AG04450 (cell line): ENCODE measurements around the gene SETD1A. TPM values are rescaled to one million over a fixed set of nuclear protein-coding genes. Genes with fewer than 3 reads are reported as not detected.

Source experiments
- CTCF ChIA-PET: fragments of 300-600, 350-600 bp; formaldehyde crosslinking; extraction: SDS; loops from one replicate; lab custom pipeline; 2022; ENCODE audit warnings: antibody characterized with exemption, inconsistent platforms; lab: Charles Lee
- POLR2A ChIA-PET: fragments of 350-600 bp; formaldehyde crosslinking; extraction: SDS; loops from one replicate; lab custom pipeline; 2021; ENCODE audit warnings: antibody characterized with exemption, inconsistent platforms; lab: Yijun Ruan, JAX
- DNase-seq: peaks from one replicate; pipeline ENCODE4 v3.0.0-alpha.2; 2011; ENCODE audit warnings: low read depth, low spot score
- H3K27ac ChIP-seq: one replicate; pipeline ENCODE4 v1.5.1; 2012; ENCODE audit warnings: low read depth, low read length, control low read depth
- H3K27me3 ChIP-seq: one replicate; pipeline ENCODE4 v1.6.0; 2012; ENCODE audit warnings: low read length; ENCODE audit not compliant: control insufficient read depth, insufficient read depth
- H3K4me3 ChIP-seq: 2 replicates; pipeline ENCODE4 v1.5.1; 2011; ENCODE audit warnings: mild to moderate bottlenecking, low read depth, low read length, control low read depth
- H3K9me3 ChIP-seq: 2 replicates; pipeline ENCODE4 v1.5.1; 2012; ENCODE audit warnings: low read length; ENCODE audit not compliant: control insufficient read depth, insufficient read depth
- polyA plus RNA-seq: library from polyadenylated mRNA; depleted of rRNA; stranded (reverse); fragments of >200 nt; gene quantifications from 2 replicates; pipeline ENCODE4 v1.2.3, GENCODE V29; 2011
- TF ChIP-seq, protein P1 (sequence below): IDR thresholded peaks from 2 replicates; pipeline ENCODE4 v1.5.1; 2011; ENCODE audit warnings: low read depth, low read length, control low read depth, inconsistent platforms

The SETD1A gene
- polyA plus RNA-seq, 1 experiment: 1.1 TPM

DNA sequence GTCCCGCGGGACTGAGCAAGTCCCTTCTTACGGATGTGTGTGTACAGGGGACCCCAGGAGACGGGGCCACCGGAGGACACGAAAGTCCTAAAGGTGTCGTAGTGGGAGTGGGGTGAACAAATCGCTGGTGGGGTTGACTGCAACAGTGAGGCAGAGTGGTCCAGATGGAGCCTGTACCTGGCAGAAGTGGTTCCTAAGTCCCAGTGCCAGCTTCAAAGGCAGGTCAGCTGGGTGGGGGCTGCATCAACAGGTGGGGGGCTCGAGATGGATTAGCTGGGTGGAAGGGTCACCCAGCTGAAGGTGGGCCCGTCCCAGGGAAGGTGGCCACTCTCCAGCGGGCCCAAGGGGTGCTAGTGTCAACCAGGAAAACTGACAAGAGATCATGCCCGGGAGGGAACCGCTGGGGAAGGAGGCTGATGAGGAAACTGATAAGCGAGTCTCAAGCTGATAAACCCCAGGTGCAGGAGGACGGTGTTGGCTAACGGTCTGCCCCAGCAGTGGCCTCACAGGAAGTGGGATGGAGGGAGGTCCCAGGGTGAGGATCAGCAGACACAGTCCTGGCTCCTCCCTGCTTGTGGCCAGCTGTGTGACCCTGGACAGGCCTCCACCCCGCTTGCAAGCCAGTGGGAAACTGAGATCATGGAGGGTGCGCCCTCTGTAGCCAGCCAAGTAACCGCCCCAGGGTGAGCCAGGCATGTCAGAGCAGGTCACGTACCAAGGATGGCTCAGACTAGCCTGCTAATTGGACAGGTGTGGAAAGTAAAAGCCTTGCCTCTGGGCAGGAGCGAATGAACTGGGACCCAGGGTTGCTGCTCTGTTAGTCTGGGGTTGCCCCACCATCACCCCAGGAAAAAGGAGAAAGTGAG, 7.7 kb upstream of the SETD1A start:
- TF ChIP-seq, protein P1, sequence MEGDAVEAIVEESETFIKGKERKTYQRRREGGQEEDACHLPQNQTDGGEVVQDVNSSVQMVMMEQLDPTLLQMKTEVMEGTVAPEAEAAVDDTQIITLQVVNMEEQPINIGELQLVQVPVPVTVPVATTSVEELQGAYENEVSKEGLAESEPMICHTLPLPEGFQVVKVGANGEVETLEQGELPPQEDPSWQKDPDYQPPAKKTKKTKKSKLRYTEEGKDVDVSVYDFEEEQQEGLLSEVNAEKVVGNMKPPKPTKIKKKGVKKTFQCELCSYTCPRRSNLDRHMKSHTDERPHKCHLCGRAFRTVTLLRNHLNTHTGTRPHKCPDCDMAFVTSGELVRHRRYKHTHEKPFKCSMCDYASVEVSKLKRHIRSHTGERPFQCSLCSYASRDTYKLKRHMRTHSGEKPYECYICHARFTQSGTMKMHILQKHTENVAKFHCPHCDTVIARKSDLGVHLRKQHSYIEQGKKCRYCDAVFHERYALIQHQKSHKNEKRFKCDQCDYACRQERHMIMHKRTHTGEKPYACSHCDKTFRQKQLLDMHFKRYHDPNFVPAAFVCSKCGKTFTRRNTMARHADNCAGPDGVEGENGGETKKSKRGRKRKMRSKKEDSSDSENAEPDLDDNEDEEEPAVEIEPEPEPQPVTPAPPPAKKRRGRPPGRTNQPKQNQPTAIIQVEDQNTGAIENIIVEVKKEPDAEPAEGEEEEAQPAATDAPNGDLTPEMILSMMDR: 0 out of 2 replicates have a peak, but pooled peaks have one; percentile 13
- DNase-seq: no peak
- POLR2A ChIA-PET: interaction anchor here (0.6 to 1.1 kb wide), 5 partner anchors 10 to 801 kb away, joined by 3 to 6 read pairs (median 4); partner anchors contain the start of gene FBXL19
- Histone ChIP-seq H3K9me3 (no peaks in the 10 kb centered on the region; the same call in 1 of the 2 replicates), H3K4me3 (peak overlapping the region; percentile 78), H3K27me3 (no peaks in the 10 kb centered on the region), H3K27ac (no peak overlapping the region)
- CTCF ChIA-PET: interaction anchor here (1.1 to 1.2 kb wide), 3 partner anchors 8 to 68 kb away, joined by 3 to 5 read pairs (median 3); no protein-coding TSS in a partner anchor

DNA sequence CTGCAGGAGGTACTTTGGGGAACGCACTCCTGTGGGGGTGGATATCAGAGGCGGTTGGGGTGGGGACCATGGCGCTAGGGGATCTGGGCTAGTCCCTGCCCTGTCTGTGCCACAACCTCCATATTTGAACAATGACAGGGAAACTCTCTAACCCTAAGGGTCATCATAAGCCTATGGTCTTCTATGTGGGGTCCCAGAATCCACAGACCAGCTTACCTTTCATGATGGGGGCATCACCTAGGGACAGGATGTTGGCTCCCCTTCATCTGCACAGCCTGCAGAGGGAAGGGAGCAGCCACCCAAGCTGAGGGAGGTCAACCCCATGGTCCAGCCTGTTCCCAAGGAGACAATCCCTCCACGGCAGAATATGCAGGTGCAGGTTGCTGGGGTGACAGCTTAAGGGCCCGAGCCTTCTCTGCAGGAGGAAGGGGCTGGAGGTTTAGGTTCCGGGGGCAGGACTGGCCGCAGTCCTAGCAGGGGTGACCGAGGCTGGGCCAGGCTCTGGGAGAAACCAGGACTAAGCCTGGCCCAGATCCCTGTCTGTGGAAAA, 7.0 kb upstream of the SETD1A start:
- Histone ChIP-seq H3K27ac (no peak overlapping the region), H3K4me3 (peak overlapping the region; percentile 78), H3K9me3 (no peaks in the 10 kb centered on the region; the same call in 1 of the 2 replicates), H3K27me3 (no peaks in the 10 kb centered on the region)
- ChIA-PET CTCF (interaction anchor here (1.1 to 1.2 kb wide), 3 partner anchors 9 to 69 kb away, joined by 3 to 5 read pairs (median 3); no protein-coding TSS in a partner anchor), POLR2A (no interaction called here)
- DNase-seq: no peak
- TF ChIP-seq, protein P1: no peak

DNA sequence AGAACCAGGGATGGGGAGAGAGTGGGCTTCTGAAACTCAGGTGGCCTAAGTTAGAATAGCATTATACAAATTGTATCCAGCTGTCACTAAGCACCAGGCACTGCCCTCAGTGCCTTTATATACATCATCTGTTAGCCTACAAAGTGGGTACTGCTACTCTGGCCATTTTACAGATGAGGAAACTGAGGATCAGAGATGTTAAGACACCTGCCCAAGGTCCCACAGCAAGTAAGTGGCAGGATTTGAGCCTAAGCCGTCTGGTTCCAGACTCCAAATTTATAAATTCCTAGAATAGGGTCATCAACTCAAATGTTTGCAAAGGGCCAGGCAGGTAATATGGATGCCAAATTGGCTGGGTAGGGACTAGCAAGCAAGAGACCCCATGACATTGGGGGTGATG, 6.4 kb upstream of the SETD1A start:
- TF ChIP-seq, protein P1: no peak
- CTCF ChIA-PET: interaction anchor here (1.1 kb wide), 1 partner anchor 70 kb away, joined by 5 read pairs; no protein-coding TSS in a partner anchor
- no peaks in the 10 kb centered on the region; the same call in 1 of the 2 replicates for H3K9me3 ChIP-seq
- no peak for DNase-seq
- POLR2A ChIA-PET: interaction anchor here (0.6 kb wide), 1 partner anchor 205 kb away, joined by 3 read pairs; no protein-coding TSS in a partner anchor
- H3K27ac ChIP-seq: no peak overlapping the region
- no peaks in the 10 kb centered on the region for H3K27me3 ChIP-seq
- H3K4me3 ChIP-seq: no peak overlapping the region

DNA sequence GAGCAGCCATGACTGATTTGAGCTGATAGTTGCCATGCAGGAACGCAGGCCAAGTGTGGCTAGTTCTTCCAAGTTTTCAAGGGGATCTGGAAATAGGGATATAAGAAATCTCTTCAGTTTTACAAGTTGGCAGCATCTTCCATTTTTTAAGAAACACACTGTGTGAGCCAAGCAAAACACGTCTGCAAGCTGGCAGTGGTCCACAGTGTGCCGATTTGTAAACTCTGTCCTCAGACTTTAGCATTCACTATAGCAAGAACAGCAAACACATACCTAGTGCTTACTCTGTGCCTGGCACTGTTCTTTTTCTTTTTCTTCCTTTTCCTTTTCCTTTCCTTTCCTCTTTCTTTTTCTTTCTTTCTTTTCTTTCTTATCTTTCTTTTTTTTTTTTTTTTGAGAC, 5.8 kb upstream of the SETD1A start:
- no peak overlapping the region for H3K4me3 ChIP-seq
- no peak overlapping the region for H3K27ac ChIP-seq
- no peak for DNase-seq
- CTCF ChIA-PET: interaction anchor here (0.5 to 1.5 kb wide), 3 partner anchors 17 to 209 kb away, joined by 3 to 4 read pairs (median 3); no protein-coding TSS in a partner anchor
- TF ChIP-seq, protein P1: no peak
- H3K9me3 ChIP-seq: no peaks in the 10 kb centered on the region; the same call in 1 of the 2 replicates
- POLR2A ChIA-PET: interaction anchor here (0.6 kb wide), 1 partner anchor 205 kb away, joined by 3 read pairs; no protein-coding TSS in a partner anchor
- H3K27me3 ChIP-seq: no peaks in the 10 kb centered on the region
